HEK293T (cell line): Measurements from ENCODE around the gene TMEM132D.

Experiments used
- CTCF ChIA-PET: fragments of 350-600 bp; formaldehyde crosslinking; extraction: SDS; loops from one replicate; lab custom pipeline; 2021; ENCODE audit warnings: antibody characterized with exemption, inconsistent platforms; lab: Yijun Ruan, JAX
- POLR2A ChIA-PET: fragments of 350-600 bp; formaldehyde crosslinking; extraction: SDS; loops from one replicate; lab custom pipeline; 2020; ENCODE audit warnings: antibody characterized with exemption, inconsistent platforms; lab: Yijun Ruan, JAX
- DNase-seq: peaks from one replicate; pipeline ENCODE4 v3.0.0; 2012; ENCODE audit warnings: mixed read lengths; ENCODE audit errors: extremely low spot score
- ARNT ChIP-seq: fragments of 450-650 bp; IDR thresholded peaks from 2 replicates; pipeline ENCODE4 v1.6.1; 2017; ENCODE audit warnings: mild to moderate bottlenecking
- BHLHE40 ChIP-seq: fragments of 450-650 bp; IDR thresholded peaks from 2 replicates; pipeline ENCODE4 v1.6.1; 2016; ENCODE audit warnings: mild to moderate bottlenecking, moderate library complexity, borderline replicate concordance
- CTBP1 ChIP-seq: fragments of 450-650 bp; IDR thresholded peaks from 2 replicates; pipeline ENCODE4 v1.6.1; 2016; ENCODE audit warnings: borderline replicate concordance
- ELF4 ChIP-seq: fragments of 450-650 bp; IDR thresholded peaks from 2 replicates; pipeline ENCODE4 v1.6.1; 2017; ENCODE audit warnings: antibody characterized with exemption
- FOXA1 ChIP-seq: fragments of 450-650 bp; IDR thresholded peaks from 2 replicates; pipeline ENCODE4 v1.6.1; 2016; ENCODE audit warnings: mild to moderate bottlenecking
- FOXK2 ChIP-seq: fragments of 450-650 bp; IDR thresholded peaks from 2 replicates; pipeline ENCODE4 v1.6.1; 2016; ENCODE audit warnings: mild to moderate bottlenecking
- FOXM1 ChIP-seq: fragments of 450-650 bp; IDR thresholded peaks from 2 replicates; pipeline ENCODE4 v1.6.1; 2017; ENCODE audit warnings: mild to moderate bottlenecking, borderline replicate concordance
- HDGF ChIP-seq: fragments of 450-650 bp; IDR thresholded peaks from 2 replicates; pipeline ENCODE4 v1.6.1; 2017; ENCODE audit warnings: antibody characterized with exemption, borderline replicate concordance
- L3MBTL2 ChIP-seq: fragments of 450-650 bp; conservative IDR thresholded peaks from 2 replicates; pipeline ENCODE4 v1.6.1; 2016; ENCODE audit warnings: mild to moderate bottlenecking
- LEF1 ChIP-seq: fragments of 450-650 bp; IDR thresholded peaks from 2 replicates; pipeline ENCODE4 v1.6.1; 2017; ENCODE audit warnings: mild to moderate bottlenecking, borderline replicate concordance
- NFRKB ChIP-seq: fragments of 450-650 bp; IDR thresholded peaks from 2 replicates; pipeline ENCODE4 v1.6.1; 2016; ENCODE audit warnings: mild to moderate bottlenecking, moderate library complexity
- PKNOX1 ChIP-seq: fragments of 450-650 bp; IDR thresholded peaks from 2 replicates; pipeline ENCODE4 v1.6.1; 2016
- SP1 ChIP-seq: fragments of 450-650 bp; IDR thresholded peaks from 2 replicates; pipeline ENCODE4 v1.6.1; 2017
- SUZ12 ChIP-seq: fragments of 450-650 bp; IDR thresholded peaks from 2 replicates; pipeline ENCODE4 v1.6.1; 2016; ENCODE audit warnings: mild to moderate bottlenecking
- TARDBP ChIP-seq: fragments of 450-650 bp; IDR thresholded peaks from 2 replicates; pipeline ENCODE4 v1.6.1; 2016
- ZNF384 ChIP-seq: fragments of 450-650 bp; IDR thresholded peaks from 2 replicates; pipeline ENCODE4 v1.6.1; 2016

TMEM132D gene

GRCh38 chr12:129821964-129822363 lies 81.9 kb downstream of the TMEM132D start:
- no peak for TF ChIP-seq NFRKB
- TF ChIP-seq CTBP1: no peak
- DNase-seq: no peak
- ChIA-PET POLR2A (no interaction called here), CTCF (no interaction called here)

- CTCF ChIA-PET: no interaction called here
- POLR2A ChIA-PET: no interaction called here
- no peak for DNase-seq
- no peak for TF ChIP-seq FOXA1
Measured at GRCh38 chr12:129819391-129819790, 84.4 kb downstream of the TMEM132D start.

GRCh38 chr12:129815846-129816245 lies 88.0 kb downstream of the TMEM132D start:
- no peak for TF ChIP-seq SUZ12
- TF ChIP-seq FOXA1: no peak
- TF ChIP-seq PKNOX1: no peak
- TF ChIP-seq LEF1: no peak
- TF ChIP-seq TARDBP: no peak
- no peak for TF ChIP-seq NFRKB
- DNase-seq: no peak
- CTCF ChIA-PET: no interaction called here
- POLR2A ChIA-PET: no interaction called here

- ChIA-PET POLR2A (no interaction called here), CTCF (no interaction called here)
- TF ChIP-seq CTBP1 (no peak), NFRKB (no peak), PKNOX1 (no peak), ELF4 (no peak), LEF1 (no peak), SUZ12 (no peak), L3MBTL2 (no peak)
- no peak for DNase-seq
Measured at GRCh38 chr12:129811963-129812362, 91.9 kb downstream of the TMEM132D start.

- POLR2A ChIA-PET: no interaction called here
- CTCF ChIA-PET: no interaction called here
Measured at GRCh38 chr12:129807136-129807535, 96.7 kb downstream of the TMEM132D start.

GRCh38 chr12:129791396-129791795 lies 112.4 kb downstream of the TMEM132D start:
- CTCF ChIA-PET: no interaction called here
- no peak for TF ChIP-seq L3MBTL2
- no peak for TF ChIP-seq FOXA1
- TF ChIP-seq ARNT: no peak
- POLR2A ChIA-PET: no interaction called here
- no peak for DNase-seq

More at GRCh38 chr12:129807136-129807535, 96.7 kb downstream of the TMEM132D start:
- no peak for TF ChIP-seq ZNF384
- no peak for TF ChIP-seq BHLHE40
- TF ChIP-seq SUZ12: no peak
- no peak for TF ChIP-seq NFRKB
- no peak for TF ChIP-seq FOXK2
- no peak for TF ChIP-seq ELF4
- no peak for TF ChIP-seq PKNOX1
- TF ChIP-seq FOXM1: no peak
- TF ChIP-seq LEF1: no peak
- TF ChIP-seq TARDBP: no peak
- no peak for TF ChIP-seq L3MBTL2
- no peak for TF ChIP-seq SP1
- no peak for TF ChIP-seq ARNT
- no peak for TF ChIP-seq CTBP1
- no peak for TF ChIP-seq HDGF
- TF ChIP-seq FOXA1: no peak
- DNase-seq: no peak

- CTCF ChIA-PET: no interaction called here
- DNase-seq: no peak
- TF ChIP-seq ZNF384: no peak
- no peak for TF ChIP-seq SP1
- no peak for TF ChIP-seq HDGF
- no peak for TF ChIP-seq PKNOX1
- no peak for TF ChIP-seq SUZ12
- TF ChIP-seq L3MBTL2: no peak
- POLR2A ChIA-PET: no interaction called here
Measured at GRCh38 chr12:129790930-129791329, 112.9 kb downstream of the TMEM132D start.

GRCh38 chr12:129790331-129790730 lies 113.5 kb downstream of the TMEM132D start:
- DNase-seq: no peak
- ChIA-PET POLR2A (no interaction called here), CTCF (no interaction called here)
- TF ChIP-seq NFRKB (no peak), FOXA1 (no peak), L3MBTL2 (no peak), SP1 (no peak), FOXM1 (no peak), HDGF (no peak), BHLHE40 (no peak), FOXK2 (no peak), LEF1 (no peak), ZNF384 (no peak), CTBP1 (no peak), ELF4 (no peak), TARDBP (no peak), PKNOX1 (no peak), ARNT (no peak), SUZ12 (no peak)
